IMR-90 (cell line): ENCODE data around the gene HSD17B8. TPM values are rescaled to one million over a fixed set of nuclear protein-coding genes. Genes with fewer than 3 reads are reported as not detected.

ENCODE experiments used
- ATAC-seq: fragments of 200-7000 bp; cut with Tn5 transposase; 2 replicates; pipeline ENCODE4 v1.9.1; 2020; ENCODE audit warnings: low read depth, mild to moderate bottlenecking, moderate library complexity
- BruUV-seq: library from RNA; stranded (reverse); fragments of 400-500 nt; replicated peaks from 2 replicates; lab custom pipeline; 2021; lab: Mats Ljungman, UMichigan
- CTCF ChIA-PET: fragments of 300-600 bp; formaldehyde crosslinking; extraction: SDS; loops from one replicate; lab custom pipeline; 2021; ENCODE audit warnings: antibody characterized with exemption; lab: Yijun Ruan, JAX
- POLR2A ChIA-PET: fragments of 300-600 bp; sonication (Branson Sonifier 250); formaldehyde crosslinking; loops from one replicate; lab custom pipeline; 2022; ENCODE audit warnings: antibody characterized with exemption; ENCODE audit not compliant: unreplicated experiment; lab: Charles Lee
- DNase-seq: peaks from one replicate; pipeline ENCODE4 v3.0.0; 2013
- H2AFZ ChIP-seq: replicated peaks from 2 replicates; pipeline ENCODE3; 2013; ENCODE audit warnings: low read length, mild to moderate bottlenecking; ENCODE audit not compliant: poor library complexity
- H2AK5ac ChIP-seq: 2 replicates; pipeline ENCODE4 v1.6.1; 2013; ENCODE audit warnings: low read depth, low read length, inconsistent platforms
- H2AK9ac ChIP-seq: replicated peaks from 2 replicates; pipeline ENCODE3; 2013; ENCODE audit warnings: mild to moderate bottlenecking, low read depth, low read length, moderate library complexity; ENCODE audit not compliant: poor library complexity
- H2BK120ac ChIP-seq: 2 replicates; pipeline ENCODE4 v1.6.1; 2013; ENCODE audit warnings: low read depth, low read length, inconsistent platforms
- H2BK15ac ChIP-seq: 3 replicates; pipeline ENCODE4 v1.6.1; 2013; ENCODE audit warnings: low read depth, low read length, inconsistent platforms
- H2BK20ac ChIP-seq: 2 replicates; pipeline ENCODE4 v1.6.1; 2013; ENCODE audit warnings: low read depth, mild to moderate bottlenecking, inconsistent platforms, low read length, moderate library complexity
- H2BK5ac ChIP-seq: 2 replicates; pipeline ENCODE4 v1.6.1; 2013; ENCODE audit warnings: mild to moderate bottlenecking, low read depth, low read length, inconsistent platforms; ENCODE audit not compliant: poor library complexity, severe bottlenecking
- H3K14ac ChIP-seq: replicated peaks from 2 replicates; pipeline ENCODE4 v1.6.1; 2013; ENCODE audit warnings: low read depth, low read length, inconsistent platforms
- H3K18ac ChIP-seq: 2 replicates; pipeline ENCODE4 v1.6.1; 2013; ENCODE audit warnings: low read depth, low read length, control low read depth
- H3K23ac ChIP-seq: 2 replicates; pipeline ENCODE4 v1.6.1; 2013; ENCODE audit warnings: low read depth, low read length, inconsistent platforms
- H3K27ac ChIP-seq: 2 replicates; pipeline ENCODE4 v1.5.1; 2013; ENCODE audit warnings: mild to moderate bottlenecking, control low read depth, low read length; ENCODE audit not compliant: insufficient read depth
- H3K27me3 ChIP-seq: 2 replicates; pipeline ENCODE4 v1.6.1; 2013; ENCODE audit warnings: low read length; ENCODE audit not compliant: control insufficient read depth, insufficient read depth
- H3K36me3 ChIP-seq: 2 replicates; pipeline ENCODE4 v1.6.1; 2013; ENCODE audit warnings: low read length, mixed read lengths; ENCODE audit not compliant: control insufficient read depth, insufficient read depth
- H3K4ac ChIP-seq: 2 replicates; pipeline ENCODE4 v1.6.1; 2013; ENCODE audit warnings: low read depth, low read length, inconsistent platforms
- H3K4me1 ChIP-seq: 2 replicates; pipeline ENCODE4 v1.6.1; 2013; ENCODE audit warnings: low read length, mixed read lengths; ENCODE audit not compliant: control insufficient read depth, insufficient read depth
- H3K4me2 ChIP-seq: 2 replicates; pipeline ENCODE4 v1.6.1; 2013; ENCODE audit warnings: low read depth, mild to moderate bottlenecking, control low read depth, low read length, moderate library complexity
- H3K4me3 ChIP-seq: 2 replicates; pipeline ENCODE4 v1.5.1; 2013; ENCODE audit warnings: low read depth, mild to moderate bottlenecking, control low read depth, low read length, moderate library complexity; ENCODE audit not compliant: insufficient read depth
- H3K56ac ChIP-seq: 2 replicates; pipeline ENCODE4 v1.6.1; 2013; ENCODE audit warnings: low read length, inconsistent platforms; ENCODE audit not compliant: insufficient read depth; ENCODE audit errors: extremely low read depth
- H3K79me1 ChIP-seq, 2 experiments: 2 replicates each; pipeline ENCODE4 v1.6.1; 2013; ENCODE audit warnings: low read length in 2 of 2, inconsistent platforms in 1 of 2, low read depth in 1 of 2
- H3K9ac ChIP-seq: 2 replicates; pipeline ENCODE4 v1.6.1; 2013; ENCODE audit warnings: low read depth, low read length, control low read depth
- H3K9me1 ChIP-seq: 2 replicates; pipeline ENCODE4 v1.6.1; 2013; ENCODE audit warnings: low read length, inconsistent platforms; ENCODE audit not compliant: insufficient read depth
- H3K9me3 ChIP-seq: 2 replicates; pipeline ENCODE4 v1.6.1; 2013; ENCODE audit warnings: low read length; ENCODE audit not compliant: control insufficient read depth, insufficient read depth
- H4K20me1 ChIP-seq: 2 replicates; pipeline ENCODE4 v1.6.1; 2013; ENCODE audit warnings: low read length, inconsistent platforms; ENCODE audit not compliant: insufficient read depth
- H4K5ac ChIP-seq: 2 replicates; pipeline ENCODE4 v1.6.1; 2013; ENCODE audit warnings: mild to moderate bottlenecking, low read depth, low read length, control low read depth
- H4K8ac ChIP-seq, 2 experiments: 2 replicates each; pipeline ENCODE4 v1.6.1; 2013; ENCODE audit warnings: low read depth in 2 of 2, low read length in 2 of 2, control low read depth in 1 of 2, inconsistent platforms in 1 of 2
- H4K91ac ChIP-seq: 2 replicates; pipeline ENCODE4 v1.6.1; 2013; ENCODE audit warnings: low read depth, low read length, inconsistent platforms; ENCODE audit not compliant: insufficient read depth
- BHLHE40 ChIP-seq: fragments of 150-350 bp; IDR thresholded peaks from 2 replicates; pipeline ENCODE4 v1.6.1; 2016; ENCODE audit warnings: mild to moderate bottlenecking, low read depth, low read length
- CEBPB ChIP-seq: IDR thresholded peaks from 2 replicates; pipeline ENCODE4 v1.6.1; 2012; ENCODE audit warnings: low read depth, low read length, improper control_type of control experiment
- CHD1 ChIP-seq: IDR thresholded peaks from 2 replicates; pipeline ENCODE4 v1.6.1; 2012; ENCODE audit warnings: low read depth, low read length, improper control_type of control experiment
- CTCF ChIP-seq: conservative IDR thresholded peaks from 2 replicates; pipeline ENCODE4 v1.5.1; 2012; ENCODE audit warnings: mild to moderate bottlenecking, low read depth, low read length, improper control_type of control experiment
- FOS ChIP-seq: fragments of 150-350 bp; IDR thresholded peaks from 2 replicates; pipeline ENCODE4 v1.6.1; 2016; ENCODE audit warnings: low read depth, low read length
- MAZ ChIP-seq: IDR thresholded peaks from 2 replicates; pipeline ENCODE4 v1.6.1; 2012; ENCODE audit warnings: low read depth, mild to moderate bottlenecking, low read length, improper control_type of control experiment, moderate library complexity, borderline replicate concordance
- MXI1 ChIP-seq: IDR thresholded peaks from 2 replicates; pipeline ENCODE4 v1.6.1; 2012; ENCODE audit warnings: low read depth, mild to moderate bottlenecking, low read length, moderate library complexity, borderline replicate concordance
- NFE2L2 ChIP-seq: fragments of 150-350 bp; IDR thresholded peaks from 2 replicates; pipeline ENCODE4 v1.6.1; 2016; ENCODE audit warnings: low read depth, mild to moderate bottlenecking, low read length
- POLR2A ChIP-seq: IDR thresholded peaks from 2 replicates; pipeline ENCODE4 v1.6.1; 2012; ENCODE audit warnings: mild to moderate bottlenecking, low read depth, low read length
- RCOR1 ChIP-seq: IDR thresholded peaks from 2 replicates; pipeline ENCODE4 v1.6.1; 2012; ENCODE audit warnings: mild to moderate bottlenecking, low read length, improper control_type of control experiment; ENCODE audit not compliant: insufficient replicate concordance
- RFX5 ChIP-seq: IDR thresholded peaks from 2 replicates; pipeline ENCODE4 v1.8.0; 2012; ENCODE audit warnings: low read depth, mild to moderate bottlenecking, low read length, moderate library complexity
- SMC3 ChIP-seq: fragments of 150-350 bp; IDR thresholded peaks from 2 replicates; pipeline ENCODE4 v1.6.1; 2016; ENCODE audit warnings: low read depth, mild to moderate bottlenecking, antibody characterized with exemption, low read length, moderate library complexity
- WGBS, 2 experiments: methylation state at CpG; one replicate each; pipeline versions ENCODE4 v1.1.5 to v1.1.7; 2013; ENCODE audit warnings: missing lambda C conversion rate in 2 of 2; ENCODE audit not compliant: insufficient read length in 1 of 2; ENCODE audit errors: extremely low coverage in 2 of 2; 5-methylcytosine and 5-hydroxymethylcytosine counted together
- dilution Hi-C: fragments of 300-500 bp; cut with HindIII; formaldehyde crosslinking; loops from one replicate; pipeline ENCODE4 v1.14.3; 2018; ENCODE audit warnings: low sequenced_read_pairs; ENCODE audit not compliant: unreplicated experiment
- in situ Hi-C: fragments of 300-500 bp; cut with MboI; formaldehyde crosslinking; loops from 3 replicates; pipeline ENCODE4 v1.14.3; 2019; ENCODE audit warnings: low sequenced_read_pairs, inconsistent platforms, mixed read lengths
- intact Hi-C: fragments of 100-400 bp; cut with micrococcal nuclease; formaldehyde crosslinking; loops from 2 replicates; pipeline ENCODE4 v1.10.0; 2022
- polyA plus RNA-seq, 3 experiments: library from polyadenylated mRNA; depleted of rRNA; stranded (reverse); fragments of >200 nt; gene quantifications; 2 replicates each; pipeline ENCODE4 v1.2.3, GENCODE V29; 2012; ENCODE audit warnings: low replicate concordance in 1 of 3
- total RNA-seq: library from RNA; depleted of rRNA; stranded (reverse); fragments of >200 nt; gene quantifications from 2 replicates; pipeline ENCODE4 v1.2.3, GENCODE V29; 2012

HSD17B8 gene
- total and polyA plus RNA-seq, 2 of the 4 experiments (the other 2 are of a cell fraction): 1.6 to 4.3 TPM

- TF ChIP-seq RFX5 (no peak), NFE2L2 (no peak), MAZ (peak; percentile 41; the same call in 1 of the 2 replicates), MXI1 (peak; percentile 69; the same call in 1 of the 2 replicates)
Measured at GRCh38 chr6:33161354-33162331, 42.8 kb upstream of the HSD17B8 start (continued).

- H4K20me1 ChIP-seq: no peaks in the 10 kb centered on the region
- H3K27me3 ChIP-seq: peaks cover 7% of the 10 kb centered on the region
- H3K56ac ChIP-seq: no peak overlapping the region
- peaks cover 5% of the 10 kb centered on the region; the same call in 1 of the 2 replicates for H3K9me1 ChIP-seq
- H3K4me1 ChIP-seq: peaks cover 9% of the 10 kb centered on the region
- H3K27ac ChIP-seq: no peak overlapping the region
- H2AK9ac ChIP-seq: no peak overlapping the region
- H3K14ac ChIP-seq: no peak overlapping the region
- TF ChIP-seq RCOR1 (no peak), FOS (no peak), CTCF (no peak), BHLHE40 (no peak), CEBPB (no peak), SMC3 (no peak), NFE2L2 (no peak), RFX5 (no peak), POLR2A (no peak), CHD1 (no peak), MXI1 (no peak)
- intact Hi-C loops: no loop called here
- no peaks in the 10 kb centered on the region for H3K9me3 ChIP-seq
- H3K79me1 ChIP-seq: no peaks in the 10 kb centered on the region
- ChIA-PET CTCF (no interaction called here), POLR2A (no interaction called here)
- no peak overlapping the region for H3K4me3 ChIP-seq
- H3K4ac ChIP-seq: no peak overlapping the region
- 90% methylated on average over 2 of the region's 10 CpGs; no CpG with 5 or more reads in 1 of the 2 experiments for WGBS, 2 experiments
- peak overlapping the region; percentile 51 for H2AFZ ChIP-seq
- ATAC-seq (no peak), DNase-seq (no peak)
- H3K23ac ChIP-seq: no peak overlapping the region
- no peak overlapping the region for H3K18ac ChIP-seq
- H3K36me3 ChIP-seq: no peaks in the 10 kb centered on the region
- BruUV-seq: no TSS peak
- dilution Hi-C loops: no loop called here
- no peak overlapping the region for H2BK5ac ChIP-seq
- no peak overlapping the region for H4K8ac ChIP-seq
- H3K4me2 ChIP-seq: no peak overlapping the region
- H2BK20ac ChIP-seq: no peak overlapping the region
- H3K9ac ChIP-seq: no peak overlapping the region
- H2AK5ac ChIP-seq: no peak overlapping the region
- H2BK120ac ChIP-seq: no peak overlapping the region
- no peak overlapping the region for H2BK15ac ChIP-seq
- H4K91ac ChIP-seq: no peak overlapping the region
- no peak overlapping the region for H4K5ac ChIP-seq
- in situ Hi-C loops: loop anchor here (5.0 to 10.0 kb wide), 2 partner anchors 84 to 149 kb away; no protein-coding TSS in a partner anchor
Measured at GRCh38 chr6:33163540-33163939, 40.9 kb upstream of the HSD17B8 start.
